KG1 (cell line): ENCODE measurements around the gene STAT6.
"Not testable (repeated sequence)": the region's sequence is repeated elsewhere in the genome, so short reads cannot be mapped to it uniquely, and the experiment has no call there.

Experiments used
- DNase-seq: peaks from one replicate; lab custom pipeline; 2025; lab: John Stamatoyannopoulos, UW

The STAT6 gene

GRCh38 chr12:57126561-57126960 lies 15.4 kb upstream of the STAT6 start:
- no peak for DNase-seq

- DNase-seq = no peak
These were observed 14.9 kb upstream of the STAT6 start for GRCh38 chr12:57126061-57126460.

GRCh38 chr12:57124261-57124877 lies 13.2 kb upstream of the STAT6 start:
- no peak for DNase-seq

- DNase-seq = no peak
These were observed 12.7 kb upstream of the STAT6 start for GRCh38 chr12:57123813-57124212.

- not testable (repeated sequence) for DNase-seq
These were observed 9.6 kb upstream of the STAT6 start for GRCh38 chr12:57120718-57121117.

- DNase-seq = no peak
These were observed 8.3 kb upstream of the STAT6 start for GRCh38 chr12:57119294-57120085.

- DNase-seq = no peak
These were observed 7.6 kb upstream of the STAT6 start for GRCh38 chr12:57118711-57119271.

- DNase-seq = no peak
These were observed 5.6 kb upstream of the STAT6 start for GRCh38 chr12:57116580-57117281.

GRCh38 chr12:57112492-57113294 lies 1.5 kb upstream of the STAT6 start:
- peak; percentile 22 for DNase-seq

GRCh38 chr12:57110104-57111030 lies 795 bp downstream of the STAT6 start:
- no peak for DNase-seq

GRCh38 chr12:57109207-57110103 lies 1.7 kb downstream of the STAT6 start:
- no peak for DNase-seq

GRCh38 chr12:57107456-57108155 lies 3.6 kb downstream of the STAT6 start:
- DNase-seq = no peak

GRCh38 chr12:57106021-57106708 lies 5.0 kb downstream of the STAT6 start:
- DNase-seq = no peak

- DNase-seq = no peak
These were observed 6.0 kb downstream of the STAT6 start for GRCh38 chr12:57105011-57105753.

- DNase-seq = no peak
These were observed 6.8 kb downstream of the STAT6 start for GRCh38 chr12:57104292-57104910.

- DNase-seq = no peak
These were observed 7.3 kb downstream of the STAT6 start for GRCh38 chr12:57103856-57104255.
